ENCODE measurements around the gene ATP6V1C2. TPM values are rescaled to one million over a fixed set of nuclear protein-coding genes. Genes with fewer than 3 reads are reported as not detected.

The ATP6V1C2 gene
- total and polyA plus RNA-seq, 2 donors (not counting 3 experiments of a cell fraction or from before 2014, with no cell fraction given) = 0.03 to 0.13 TPM

GRCh38 chr2:10755621-10756020, 34.2 kb downstream of the ATP6V1C2 start:
- dilution Hi-C loops (cut with MboI; ENCODE audit: extremely low pct_ligation_motif_present, low sequenced_read_pairs) = no loop called here
- no peak overlapping the region for H3K9ac ChIP-seq (replicated peaks; ENCODE audit: extremely low read depth, insufficient read depth, low read length)

More at GRCh38 chr2:10755621-10756020, 34.2 kb downstream of the ATP6V1C2 start:
- H3K27ac ChIP-seq (ENCODE audit: insufficient read depth, low read depth, low read length) = no peak overlapping the region
- no peak overlapping the region for H3K4me3 ChIP-seq (replicated peaks in 1 of 3; ENCODE audit: insufficient read depth in 1 of 3, low read depth in 1 of 3, low read length in 3 of 3)
- no peak for DNase-seq (ENCODE audit: low read depth, low spot score)
- no peaks in the 10 kb centered on the region for H3K36me3 ChIP-seq (ENCODE audit: control insufficient read depth in 2 of 2, extremely low read depth in 1 of 2, insufficient read depth in 2 of 2, low read length in 2 of 2)
- no peaks in the 10 kb centered on the region for H3K9me3 ChIP-seq (replicated peaks; ENCODE audit: control insufficient read depth, insufficient read depth, low read length)
- no peaks in the 10 kb centered on the region for H3K79me2 ChIP-seq (ENCODE audit: control insufficient read depth, insufficient read depth, low read length)
- no peak overlapping the region for H3K4me2 ChIP-seq (ENCODE audit: insufficient read depth, low read length)
- FAIRE-seq = no peak
- CTCF ChIA-PET = no interaction called here
- no TSS peak for BruUV-seq (replicated peaks)
- no peaks in the 10 kb centered on the region for H4K20me1 ChIP-seq (replicated peaks; ENCODE audit: control insufficient read depth, extremely low read depth, insufficient read depth, low read length)
- no peaks in the 10 kb centered on the region for H3K27me3 ChIP-seq (ENCODE audit: control insufficient read depth in 2 of 2, insufficient read depth in 2 of 2, low read length in 2 of 2)
- H3K9me1 ChIP-seq (replicated peaks; ENCODE audit: control insufficient read depth, extremely low read depth, insufficient read depth, low read length) = no peaks in the 10 kb centered on the region
- intact Hi-C loops (cut with micrococcal nuclease) = no loop called here
- no peaks in the 10 kb centered on the region for H3K4me1 ChIP-seq (ENCODE audit: control insufficient read depth, extremely low read depth, insufficient read depth, low read length)
- H2AFZ ChIP-seq (ENCODE audit: low read depth, low read length) = no peak overlapping the region
- TF ChIP-seq MYC (IDR thresholded peaks at IDR 0.05; ENCODE audit: low read depth, low read length) = no peak
- no peak for TF ChIP-seq EZH2 (IDR thresholded peaks at IDR 0.05; ENCODE audit: borderline replicate concordance, low read depth, low read length, severe bottlenecking)
- no peak for TF ChIP-seq CTCF (IDR thresholded peaks at IDR 0.05; ENCODE audit: extremely low read depth in 1 of 2, insufficient read depth in 1 of 2, low read depth in 1 of 2, low read length in 2 of 2)
- no peak for TF ChIP-seq POLR2AphosphoS5 (IDR thresholded peaks at IDR 0.05; ENCODE audit: insufficient read depth, low read depth, low read length)
- TF ChIP-seq JUN (IDR thresholded peaks at IDR 0.05; ENCODE audit: borderline replicate concordance, insufficient read depth, insufficient read length, low read depth) = no peak
- no peak for TF ChIP-seq GATA2 (IDR thresholded peaks at IDR 0.05; ENCODE audit: insufficient read depth, insufficient read length, low read depth, low read length)
- TF ChIP-seq FOS (IDR thresholded peaks at IDR 0.05; ENCODE audit: borderline replicate concordance, insufficient read depth, low read length) = no peak
- TF ChIP-seq, protein P1, sequence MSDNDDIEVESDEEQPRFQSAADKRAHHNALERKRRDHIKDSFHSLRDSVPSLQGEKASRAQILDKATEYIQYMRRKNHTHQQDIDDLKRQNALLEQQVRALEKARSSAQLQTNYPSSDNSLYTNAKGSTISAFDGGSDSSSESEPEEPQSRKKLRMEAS (IDR thresholded peaks at IDR 0.05; ENCODE audit: insufficient read depth, insufficient read length) = no peak
- TF ChIP-seq POLR2A (IDR thresholded peaks at IDR 0.05; ENCODE audit: low read depth, low read length) = no peak
- POLR2A ChIA-PET = no interaction called here

Measured in endothelial cell of umbilical vein (primary cell).